GM13977 (cell line): ENCODE data around the gene NSUN6.

Experiments used
- DNase-seq: peaks from one replicate; pipeline ENCODE4 v3.0.0; 2012; ENCODE audit warnings: low spot score
- CTCF ChIP-seq: IDR thresholded peaks from 2 replicates; pipeline ENCODE4 v1.5.1; 2012; ENCODE audit warnings: mild to moderate bottlenecking, control low read depth; ENCODE audit not compliant: insufficient read depth; ENCODE audit errors: extremely low read depth, missing control alignments
- in situ Hi-C: fragments of 300-500 bp; cut with MboI; formaldehyde crosslinking; loops from one replicate; pipeline ENCODE4 v1.12.0; 2022; ENCODE audit warnings: low sequenced_read_pairs, low pct_unique_long_range_greater_than_20kb, mixed read lengths, inconsistent platforms; ENCODE audit not compliant: unreplicated experiment

NSUN6 gene

GRCh38 chr10:18675086-18675801, 23.9 kb upstream of the NSUN6 start:
- no peak for DNase-seq
- in situ Hi-C loops: no loop called here
- TF ChIP-seq CTCF: no peak

GRCh38 chr10:18668026-18668425, 16.6 kb upstream of the NSUN6 start:
- in situ Hi-C loops: loop anchor here (25.0 kb wide), 1 partner anchor 1006 kb away; no protein-coding TSS in a partner anchor
- no peak for DNase-seq
- no peak for TF ChIP-seq CTCF

GRCh38 chr10:18666810-18667209, 15.4 kb upstream of the NSUN6 start:
- in situ Hi-C loops: loop anchor here (25.0 kb wide), 1 partner anchor 1005 kb away; no protein-coding TSS in a partner anchor
- no peak for DNase-seq

GRCh38 chr10:18665815-18666558, 14.6 kb upstream of the NSUN6 start:
- in situ Hi-C loops: loop anchor here (25.0 kb wide), 1 partner anchor 1004 kb away; no protein-coding TSS in a partner anchor
- no peak for DNase-seq
- TF ChIP-seq CTCF: no peak

More at GRCh38 chr10:18666810-18667209, 15.4 kb upstream of the NSUN6 start:
- TF ChIP-seq CTCF: no peak

- no peak for TF ChIP-seq CTCF
- in situ Hi-C loops: loop anchor here (25.0 kb wide), 1 partner anchor 1003 kb away; no protein-coding TSS in a partner anchor
- DNase-seq: no peak
Observed at GRCh38 chr10:18664841-18665478, 13.6 kb upstream of the NSUN6 start.

GRCh38 chr10:18660816-18661431, 9.5 kb upstream of the NSUN6 start:
- in situ Hi-C loops: loop anchor here (25.0 kb wide), 1 partner anchor 999 kb away; no protein-coding TSS in a partner anchor
- DNase-seq: no peak
- no peak for TF ChIP-seq CTCF
